ENCODE measurements around the gene FNDC5.

The FNDC5 gene

GRCh38 chr1:32883338-32884031 lies 12.8 kb upstream of the FNDC5 start:
- H3K4me3 ChIP-seq (ENCODE audit: low read depth, low read length), result no peak overlapping the region
- no peak for DNase-seq (ENCODE audit: low read depth)
- TF ChIP-seq CTCF (IDR thresholded peaks at IDR 0.05; ENCODE audit: control insufficient read depth, extremely low read depth, insufficient read depth), result no peak

DNA sequence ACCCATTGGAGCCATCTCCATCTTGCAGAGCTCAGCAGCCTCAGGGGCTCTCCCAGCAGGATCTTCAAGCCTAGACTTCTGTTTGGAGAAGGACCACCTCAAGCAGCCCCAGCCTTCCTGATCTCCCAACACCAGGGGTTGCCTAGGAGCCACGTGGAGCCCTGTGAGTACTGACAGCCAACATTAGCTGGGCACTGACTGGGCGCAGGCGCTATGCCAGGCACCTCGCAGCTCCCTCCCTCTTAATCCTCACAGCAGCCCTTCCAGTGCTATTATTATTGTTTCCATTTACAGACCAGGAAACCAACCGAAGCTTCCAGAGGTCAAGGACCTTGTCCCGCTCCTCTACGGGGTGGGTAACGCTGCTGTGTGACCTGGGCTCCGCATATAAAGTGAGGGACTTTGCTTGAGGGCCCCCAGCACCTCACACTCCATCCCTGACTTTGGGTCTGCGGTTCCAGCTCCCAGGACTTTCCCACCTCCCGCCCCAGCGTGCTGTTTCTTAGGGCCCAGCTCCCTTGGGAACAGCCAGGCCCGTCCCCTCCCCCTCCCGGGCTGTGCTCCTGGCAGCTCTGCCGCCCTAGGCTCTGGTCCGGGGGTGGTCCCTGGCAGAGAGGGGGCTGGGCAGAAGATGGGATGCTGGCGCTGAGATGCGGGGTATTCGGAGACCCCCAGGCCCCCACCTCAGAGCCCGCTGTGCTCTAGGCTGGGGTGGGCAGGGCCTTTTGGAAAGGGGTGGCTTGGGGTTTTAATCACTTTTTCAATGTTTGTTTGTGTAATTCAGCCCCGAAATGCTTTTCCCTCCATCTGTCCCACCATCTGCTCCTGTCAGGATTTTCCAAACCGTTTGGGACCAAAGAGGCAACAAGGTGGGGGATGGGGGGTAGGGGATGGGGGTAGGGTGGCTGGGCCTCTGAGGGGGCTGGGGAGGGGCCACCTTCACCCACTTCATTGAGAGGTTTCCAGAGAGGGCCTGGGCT lies 11.4 kb upstream of the FNDC5 start:
- TF ChIP-seq CTCF (IDR thresholded peaks at IDR 0.05; ENCODE audit: control insufficient read depth, extremely low read depth, insufficient read depth), result no peak
- no peak for DNase-seq (ENCODE audit: low read depth)

GRCh38 chr1:32881291-32881690 lies 10.6 kb upstream of the FNDC5 start:
- no peak overlapping the region for H3K4me3 ChIP-seq (ENCODE audit: low read depth, low read length)
- DNase-seq (ENCODE audit: low read depth), result no peak
- no peak for TF ChIP-seq CTCF (IDR thresholded peaks at IDR 0.05; ENCODE audit: control insufficient read depth, extremely low read depth, insufficient read depth)

More for the DNA sequence above, 11.4 kb upstream of the FNDC5 start:
- no peak overlapping the region for H3K4me3 ChIP-seq (ENCODE audit: low read depth, low read length)

DNA sequence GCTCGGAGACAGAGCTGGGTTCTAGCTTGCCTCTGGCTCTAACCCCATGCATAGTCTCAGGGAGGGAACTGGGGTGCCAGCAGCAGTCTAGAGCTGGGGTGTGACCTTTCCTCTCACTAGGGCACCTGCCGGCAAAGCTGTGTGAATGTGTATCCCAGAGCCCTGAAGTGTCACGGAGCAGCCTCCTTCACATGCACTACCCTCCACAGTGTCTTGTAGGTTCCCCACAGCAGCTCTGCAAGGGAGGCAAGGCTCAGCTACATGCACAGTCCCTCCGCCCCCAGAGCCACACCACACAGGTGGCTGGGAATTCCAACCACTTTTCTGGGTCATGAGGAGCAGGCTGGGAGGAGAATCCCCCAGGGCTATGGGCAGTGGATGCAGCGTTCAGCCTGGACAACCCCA lies 7.9 kb upstream of the FNDC5 start:
- DNase-seq (ENCODE audit: low read depth), result no peak
- TF ChIP-seq CTCF (IDR thresholded peaks at IDR 0.05; ENCODE audit: control insufficient read depth, extremely low read depth, insufficient read depth), result no peak
- H3K4me3 ChIP-seq (ENCODE audit: low read depth, low read length), result no peak overlapping the region

DNA sequence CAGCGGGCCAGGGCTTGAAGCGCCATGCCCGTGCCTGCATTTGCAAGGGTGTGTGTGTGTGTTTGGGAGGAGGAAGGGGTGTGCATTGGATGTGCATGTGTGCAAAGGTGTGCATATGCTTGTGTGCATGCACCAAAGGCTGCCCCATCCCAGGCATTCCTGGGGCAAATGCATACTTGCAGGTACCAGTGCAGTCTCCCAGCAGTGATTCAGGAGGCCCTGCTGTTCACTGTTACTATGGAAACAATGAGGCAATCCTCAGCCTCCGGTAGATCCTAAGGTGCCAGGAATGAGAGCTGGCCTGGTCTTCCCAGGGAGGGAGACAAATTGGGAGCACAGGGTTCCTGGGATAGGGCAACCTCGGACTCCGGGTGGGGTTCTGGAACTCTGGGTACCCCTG lies 7.5 kb upstream of the FNDC5 start:
- DNase-seq (ENCODE audit: low read depth), result no peak
- no peak overlapping the region for H3K4me3 ChIP-seq (ENCODE audit: low read depth, low read length)

More for the DNA sequence above, 7.5 kb upstream of the FNDC5 start:
- TF ChIP-seq CTCF (IDR thresholded peaks at IDR 0.05; ENCODE audit: control insufficient read depth, extremely low read depth, insufficient read depth), result no peak

Measured in LNCaP clone FGC (cell line).